Mononuclear cell (primary cell): Measurements from ENCODE around the gene SLC10A3. TPM values are rescaled to one million over a fixed set of nuclear protein-coding genes. Genes with fewer than 3 reads are reported as not detected.

Experiments used
- H3K27me3 ChIP-seq: 2 replicates; pipeline ENCODE4 v1.6.0; 2011; ENCODE audit warnings: low read length, control low read depth; ENCODE audit not compliant: insufficient read depth
- H3K4me1 ChIP-seq: 2 replicates; pipeline ENCODE4 v1.5.1; 2011; ENCODE audit warnings: mild to moderate bottlenecking, low read length, control low read depth; ENCODE audit not compliant: insufficient read depth
- H3K4me3 ChIP-seq: 2 replicates; pipeline ENCODE4 v1.5.1; 2011; ENCODE audit warnings: mild to moderate bottlenecking, low read length, moderate library complexity
- H3K9me3 ChIP-seq: 2 replicates; pipeline ENCODE4 v1.5.1; 2011; ENCODE audit warnings: low read depth, mild to moderate bottlenecking, control low read depth, low read length
- total RNA-seq: library from RNA; depleted of rRNA; stranded (reverse); fragments of >200 nt; gene quantifications from one replicate; pipeline ENCODE4 v1.2.3, GENCODE V29; 2012

Gene SLC10A3
- total RNA-seq, 1 donor, result 15.0 TPM

DNA sequence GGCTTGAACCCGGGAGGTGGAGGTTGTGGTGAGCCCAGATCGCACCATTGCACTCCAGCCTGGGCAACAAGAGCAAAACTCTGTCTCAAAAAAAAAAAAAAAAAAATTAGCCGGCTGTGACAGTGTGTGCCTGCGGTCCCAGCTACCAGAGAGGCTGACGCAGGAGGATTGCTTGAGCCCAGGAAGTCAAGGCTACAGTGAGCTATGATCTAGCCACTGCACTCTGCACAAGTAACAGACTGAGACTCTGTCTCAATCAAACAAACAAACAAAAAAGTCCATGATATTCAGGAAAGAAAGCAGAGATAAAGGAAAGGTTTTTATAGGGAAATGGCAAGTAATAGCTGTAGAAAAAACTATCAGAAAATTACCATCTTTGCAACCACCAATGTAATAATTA, 9.2 kb downstream of the SLC10A3 start:
- Histone ChIP-seq H3K9me3 (no peaks in the 10 kb centered on the region), H3K4me3 (no peak overlapping the region), H3K4me1 (peaks cover 32% of the 10 kb centered on the region), H3K27me3 (no peaks in the 10 kb centered on the region)

DNA sequence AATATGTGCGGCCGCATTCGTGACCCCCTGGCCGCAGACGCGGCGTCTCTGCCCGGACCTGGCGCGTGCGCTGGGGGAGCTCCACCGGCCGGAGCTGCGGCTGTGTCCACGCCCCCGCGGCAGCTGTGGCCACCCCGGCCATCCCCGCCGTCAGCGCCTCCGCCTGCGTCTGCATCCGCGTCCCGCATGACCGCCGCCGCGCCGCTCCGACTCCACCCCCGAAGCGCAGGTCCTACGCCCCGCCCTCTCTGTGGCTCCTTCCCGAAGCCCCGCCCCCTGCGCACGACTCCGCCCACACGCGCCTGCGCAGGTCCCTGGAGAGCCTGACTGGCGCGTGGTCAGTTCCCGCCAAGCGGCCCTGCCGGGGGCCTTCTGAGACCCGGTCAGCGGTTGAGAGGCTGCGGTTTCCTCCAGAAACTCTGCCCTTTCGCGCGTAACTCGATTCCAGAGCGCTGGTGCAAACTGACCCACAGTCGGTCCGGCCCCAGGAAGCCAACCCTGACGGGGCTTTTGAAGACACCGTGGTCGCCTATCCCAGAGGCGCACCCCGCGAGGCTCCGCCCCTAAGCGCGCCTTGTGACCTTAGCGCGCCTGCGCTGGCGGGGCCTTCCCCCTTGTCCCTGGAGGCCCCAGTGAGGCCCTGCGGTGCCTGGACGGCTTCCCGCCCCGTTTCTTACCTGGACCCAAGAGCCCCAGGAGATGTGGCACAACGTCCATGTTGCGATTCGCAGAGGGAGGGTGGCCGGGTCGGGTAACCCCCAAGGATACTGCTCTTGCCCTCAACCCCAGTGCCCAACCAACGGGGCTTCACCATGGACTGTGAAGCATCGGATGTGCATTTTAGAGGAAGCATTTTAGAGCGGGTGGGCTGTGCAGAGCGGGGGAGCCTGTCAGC, 11.5 kb downstream of the SLC10A3 start, which contains the start of gene LAGE3:
LAGE3 (minus strand) TSS at position 554 of the 895 bp plus-strand sequence; CDS start at position 188, 366 bp downstream.
- Histone ChIP-seq H3K4me3 (peak within 1 kb of the TSS; percentile 38), H3K4me1 (peaks cover 12% of the 10 kb centered on the region), H3K9me3 (no peaks in the 10 kb centered on the region)

DNA sequence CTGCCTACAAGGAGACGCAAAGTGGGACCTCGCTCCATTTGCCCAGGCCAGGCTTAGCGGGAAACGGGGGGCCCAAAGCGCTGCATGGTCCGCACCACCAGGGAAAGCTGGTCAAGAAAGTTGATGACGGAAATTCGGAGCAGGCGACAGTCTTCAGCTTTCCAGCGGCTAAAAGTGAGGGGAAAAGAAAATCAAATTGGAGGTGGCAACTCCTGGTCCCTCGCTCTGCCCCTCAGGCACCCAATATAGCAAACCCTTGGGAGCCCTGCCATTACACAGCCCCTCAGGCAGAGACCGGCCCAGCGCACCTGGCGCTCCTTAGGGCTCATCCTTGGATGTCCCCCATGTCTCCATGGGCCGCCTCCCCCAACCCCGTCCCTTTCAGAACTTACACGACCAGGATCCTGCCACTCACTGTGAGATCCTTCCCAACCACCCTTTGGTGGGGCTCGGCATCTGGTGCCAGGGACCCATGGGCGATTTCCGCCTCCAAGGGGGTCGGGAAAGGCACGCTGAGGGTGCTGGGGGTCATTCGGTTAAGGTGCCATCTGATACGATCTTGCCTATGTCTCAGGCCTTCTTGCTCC, 12.4 kb downstream of the SLC10A3 start:
- Histone ChIP-seq H3K4me3 (peak overlapping the region; percentile 38), H3K4me1 (peaks cover 12% of the 10 kb centered on the region), H3K9me3 (no peaks in the 10 kb centered on the region), H3K27me3 (no peaks in the 10 kb centered on the region)

More for the DNA sequence above, 11.5 kb downstream of the SLC10A3 start, which contains the start of gene LAGE3:
- no peaks in the 10 kb centered on the region for H3K27me3 ChIP-seq

- Histone ChIP-seq H3K4me3 (no peak overlapping the region), H3K4me1 (peaks cover 12% of the 10 kb centered on the region), H3K9me3 (no peaks in the 10 kb centered on the region), H3K27me3 (no peaks in the 10 kb centered on the region)
These were observed 13.6 kb downstream of the SLC10A3 start for GRCh38 chrX:154476821-154477220.

DNA sequence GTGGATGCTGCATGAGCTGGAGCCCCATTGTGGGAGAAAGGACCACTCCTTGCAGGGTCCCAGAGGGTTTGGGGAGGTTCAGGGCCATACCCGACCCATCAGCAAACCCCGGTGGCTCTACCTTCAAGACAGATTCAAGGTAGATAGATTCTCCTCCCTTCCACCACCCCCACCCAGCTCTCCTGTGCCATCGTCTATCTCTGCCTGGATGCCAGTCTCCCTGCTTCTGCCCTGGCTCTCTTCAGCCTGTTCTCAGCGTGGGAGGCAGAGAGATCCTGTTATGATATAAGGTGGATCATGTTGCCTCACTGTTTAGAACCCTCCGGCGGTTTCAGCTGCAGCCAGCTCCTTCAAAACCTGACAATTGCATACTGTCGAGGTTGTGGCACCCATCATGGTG, 16.7 kb downstream of the SLC10A3 start:
- H3K9me3 ChIP-seq, result no peaks in the 10 kb centered on the region
- H3K4me1 ChIP-seq, result peaks cover 5% of the 10 kb centered on the region
- H3K27me3 ChIP-seq, result no peaks in the 10 kb centered on the region
- no peak overlapping the region for H3K4me3 ChIP-seq

- Histone ChIP-seq H3K4me3 (no peak overlapping the region), H3K27me3 (no peaks in the 10 kb centered on the region), H3K9me3 (no peaks in the 10 kb centered on the region), H3K4me1 (peaks cover under 1% of the 10 kb centered on the region)
These were observed 17.5 kb downstream of the SLC10A3 start for GRCh38 chrX:154472685-154473632.

GRCh38 chrX:154471839-154472684, 18.4 kb downstream of the SLC10A3 start:
- H3K9me3 ChIP-seq, result no peaks in the 10 kb centered on the region
- no peak overlapping the region for H3K4me3 ChIP-seq
- H3K27me3 ChIP-seq, result no peaks in the 10 kb centered on the region
- H3K4me1 ChIP-seq, result no peaks in the 10 kb centered on the region

GRCh38 chrX:154470914-154471568, 19.4 kb downstream of the SLC10A3 start:
- H3K9me3 ChIP-seq, result no peaks in the 10 kb centered on the region
- no peaks in the 10 kb centered on the region for H3K27me3 ChIP-seq
- no peak overlapping the region for H3K4me3 ChIP-seq
- H3K4me1 ChIP-seq, result no peaks in the 10 kb centered on the region

- Histone ChIP-seq H3K27me3 (no peaks in the 10 kb centered on the region), H3K4me3 (no peak overlapping the region), H3K4me1 (no peaks in the 10 kb centered on the region), H3K9me3 (no peaks in the 10 kb centered on the region)
These were observed 20.0 kb downstream of the SLC10A3 start for GRCh38 chrX:154470434-154470833.

- no peaks in the 10 kb centered on the region for H3K9me3 ChIP-seq
- H3K27me3 ChIP-seq, result no peaks in the 10 kb centered on the region
- H3K4me3 ChIP-seq, result no peak overlapping the region
- no peaks in the 10 kb centered on the region for H3K4me1 ChIP-seq
These were observed 20.5 kb downstream of the SLC10A3 start for GRCh38 chrX:154469880-154470279.

DNA sequence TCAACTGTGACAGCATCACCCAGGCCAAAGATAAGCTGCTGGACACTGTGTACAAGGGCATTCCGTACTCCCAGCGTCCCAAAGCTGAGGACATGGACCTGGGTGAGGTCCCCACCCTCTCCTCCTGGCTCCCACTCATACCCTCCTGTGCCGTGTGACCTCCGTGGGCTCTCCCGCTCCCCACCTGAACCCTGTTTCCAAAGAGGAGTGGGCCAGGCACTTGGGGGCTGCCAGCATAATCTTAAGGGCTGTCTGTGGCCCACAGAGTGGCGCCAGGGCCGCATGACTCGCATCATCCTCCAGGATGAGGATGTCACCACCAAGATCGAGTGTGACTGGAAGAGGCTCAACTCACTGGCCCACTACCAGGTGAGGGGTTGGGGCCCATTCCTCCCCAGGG, 21.3 kb downstream of the SLC10A3 start:
- Histone ChIP-seq H3K27me3 (no peaks in the 10 kb centered on the region), H3K4me1 (no peaks in the 10 kb centered on the region), H3K9me3 (no peaks in the 10 kb centered on the region), H3K4me3 (no peak overlapping the region)

GRCh38 chrX:154468217-154468616, 22.2 kb downstream of the SLC10A3 start:
- no peaks in the 10 kb centered on the region for H3K9me3 ChIP-seq

DNA sequence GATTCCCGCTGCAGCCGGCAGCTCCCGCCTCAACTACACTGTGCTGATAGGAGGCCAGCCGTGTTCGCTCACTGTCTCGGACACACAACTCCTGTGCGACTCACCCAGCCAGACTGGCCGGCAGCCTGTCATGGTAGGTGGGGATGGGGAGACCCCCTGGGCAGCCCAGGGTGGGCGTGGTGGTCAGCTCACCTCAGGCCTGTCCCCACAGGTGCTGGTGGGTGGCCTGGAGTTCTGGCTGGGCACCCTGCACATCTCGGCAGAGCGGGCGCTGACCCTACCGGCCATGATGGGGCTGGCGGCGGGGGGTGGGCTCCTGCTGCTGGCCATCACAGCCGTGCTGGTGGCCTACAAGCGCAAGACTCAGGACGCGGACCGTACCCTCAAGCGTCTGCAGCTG, 22.9 kb downstream of the SLC10A3 start:
- no peaks in the 10 kb centered on the region for H3K9me3 ChIP-seq
- no peaks in the 10 kb centered on the region for H3K4me1 ChIP-seq
- H3K4me3 ChIP-seq, result no peak overlapping the region
- H3K27me3 ChIP-seq, result no peaks in the 10 kb centered on the region

More at GRCh38 chrX:154468217-154468616, 22.2 kb downstream of the SLC10A3 start:
- no peaks in the 10 kb centered on the region for H3K4me1 ChIP-seq
- H3K27me3 ChIP-seq, result no peaks in the 10 kb centered on the region
- H3K4me3 ChIP-seq, result no peak overlapping the region

GRCh38 chrX:154466907-154467306, 23.5 kb downstream of the SLC10A3 start:
- no peaks in the 10 kb centered on the region for H3K4me1 ChIP-seq
- no peaks in the 10 kb centered on the region for H3K9me3 ChIP-seq
- no peak overlapping the region for H3K4me3 ChIP-seq
- H3K27me3 ChIP-seq, result no peaks in the 10 kb centered on the region
